GM12891 (cell line): Measurements from ENCODE around the gene JPH4.

Source experiments
- DNase-seq: peaks from one replicate; pipeline ENCODE4 v3.0.0; 2011; ENCODE audit warnings: low spot score; ENCODE audit not compliant: insufficient read length
- FAIRE-seq: peaks from 2 replicates; lab custom pipeline; 2011; peaks lifted over from hg19 to GRCh38; lab: Jason Lieb, UNC
- PAX5 ChIP-seq: IDR thresholded peaks from 2 replicates; pipeline ENCODE4 v1.6.1; 2011; ENCODE audit warnings: low read length, moderate library complexity, mild to moderate bottlenecking; ENCODE audit not compliant: insufficient read depth, severe bottlenecking
- POLR2A ChIP-seq: IDR thresholded peaks from 2 replicates; pipeline ENCODE4 v1.6.1; 2011; ENCODE audit warnings: low read depth, low read length, control low read depth
- POLR2AphosphoS5 ChIP-seq: IDR thresholded peaks from 2 replicates; pipeline ENCODE4 v1.6.1; 2011; ENCODE audit warnings: low read depth, low read length, control low read depth
- POU2F2 ChIP-seq: IDR thresholded peaks from 2 replicates; pipeline ENCODE4 v1.6.1; 2011; ENCODE audit warnings: low read depth, mild to moderate bottlenecking, control low read depth, low read length, moderate library complexity
- SPI1 ChIP-seq: IDR thresholded peaks from 2 replicates; pipeline ENCODE4 v1.6.1; 2011; ENCODE audit warnings: low read depth, low read length, control low read depth
- TAF1 ChIP-seq: IDR thresholded peaks from 2 replicates; pipeline ENCODE4 v1.6.1; 2011; ENCODE audit warnings: low read depth, low read length, control low read depth

JPH4 gene

GRCh38 chr14:23556700-23557440 lies 21.7 kb downstream of the JPH4 start:
- no peak for DNase-seq
- FAIRE-seq = no peak
- TF ChIP-seq TAF1 (no peak), POLR2AphosphoS5 (no peak), SPI1 (no peak), POU2F2 (no peak), POLR2A (no peak), PAX5 (no peak)

GRCh38 chr14:23555882-23556699 lies 22.5 kb downstream of the JPH4 start, which contains the start of gene THTPA:
THTPA (plus strand) TSS chr14:23556271; CDS start chr14:23556758, 487 bp downstream.
- FAIRE-seq = peak; percentile 88
- TF ChIP-seq TAF1 = peak; percentile 70
- TF ChIP-seq PAX5 = no peak
- TF ChIP-seq SPI1 = peak; percentile 3; the same call in 1 of the 2 replicates
- TF ChIP-seq POLR2AphosphoS5 = peak; percentile 85
- TF ChIP-seq POU2F2 = peak; percentile 27
- peak; percentile 75; the same call in 1 of the 2 replicates for TF ChIP-seq POLR2A
- peak; percentile 94 for DNase-seq

- no peak for TF ChIP-seq POU2F2
Measured at GRCh38 chr14:23555533-23555881, 23.1 kb downstream of the JPH4 start.

GRCh38 chr14:23551266-23552028 lies 27.1 kb downstream of the JPH4 start, which contains the start of gene ZFHX2:
ZFHX2 (minus strand) TSS chr14:23551765; CDS start chr14:23535325, 16,440 bp downstream.
- TF ChIP-seq POLR2AphosphoS5 = no peak
- TF ChIP-seq POU2F2 = 0 out of 2 replicates have a peak, but pooled peaks have one; percentile 34
- TF ChIP-seq PAX5 = no peak
- FAIRE-seq = peak; percentile 64
- peak; percentile 87 for DNase-seq

More at GRCh38 chr14:23555533-23555881, 23.1 kb downstream of the JPH4 start:
- FAIRE-seq (no peak), DNase-seq (no peak)

- FAIRE-seq = no peak
- DNase-seq = no peak
- TF ChIP-seq SPI1 (no peak), POU2F2 (no peak), POLR2AphosphoS5 (no peak), PAX5 (no peak), POLR2A (no peak), TAF1 (no peak)
Measured at GRCh38 chr14:23550812-23551265, 27.8 kb downstream of the JPH4 start.

GRCh38 chr14:23550131-23550811 lies 28.3 kb downstream of the JPH4 start:
- FAIRE-seq (peak; percentile 38), DNase-seq (no peak)
- TF ChIP-seq PAX5 = no peak
- no peak for TF ChIP-seq TAF1
- TF ChIP-seq SPI1 = no peak
- TF ChIP-seq POLR2AphosphoS5 = no peak

GRCh38 chr14:23548351-23549318 lies 30.0 kb downstream of the JPH4 start:
- FAIRE-seq (no peak), DNase-seq (no peak)
- no peak for TF ChIP-seq POLR2A
- TF ChIP-seq TAF1 = no peak
- no peak for TF ChIP-seq POU2F2
- no peak for TF ChIP-seq SPI1
- TF ChIP-seq POLR2AphosphoS5 = no peak
- TF ChIP-seq PAX5 = no peak

GRCh38 chr14:23547924-23548323 lies 30.7 kb downstream of the JPH4 start:
- FAIRE-seq = no peak
- DNase-seq = no peak
- TF ChIP-seq POU2F2 = no peak
- TF ChIP-seq PAX5 = no peak
- TF ChIP-seq POLR2AphosphoS5 = no peak
- TF ChIP-seq TAF1 = no peak
- no peak for TF ChIP-seq POLR2A
- TF ChIP-seq SPI1 = no peak
